Mesothelial cell of epicardium (in vitro differentiated cells): ENCODE data around the gene CA14. TPM values are rescaled to one million over a fixed set of nuclear protein-coding genes. Genes with fewer than 3 reads are reported as not detected.

Experiments used
- DNase-seq, 2 experiments: peaks; one replicate each; pipeline ENCODE4 v3.0.0; 2021; ENCODE audit warnings: low spot score in 2 of 2; ENCODE audit not compliant: unreplicated experiment in 2 of 2
- H3K27ac Mint-ChIP-seq: 2 replicates; pipeline ENCODE4 v1.8.0; 2021; ENCODE audit warnings: mixed read lengths
- H3K27me3 Mint-ChIP-seq: 2 replicates; pipeline ENCODE4 v1.8.0; 2021; ENCODE audit warnings: low read depth, mixed read lengths
- H3K36me3 Mint-ChIP-seq: 2 replicates; pipeline ENCODE4 v1.8.0; 2021; ENCODE audit warnings: mixed read lengths
- H3K4me1 Mint-ChIP-seq: 2 replicates; pipeline ENCODE4 v1.8.0; 2021; ENCODE audit warnings: mixed read lengths
- H3K4me3 Mint-ChIP-seq: 2 replicates; pipeline ENCODE4 v1.8.0; 2021; ENCODE audit warnings: mild to moderate bottlenecking, moderate library complexity, mixed read lengths
- H3K9me3 Mint-ChIP-seq: 2 replicates; pipeline ENCODE4 v1.8.0; 2021; ENCODE audit warnings: mixed read lengths
- CTCF ChIP-seq: fragments of 200-600 bp; sonication (generic); IDR thresholded peaks from one replicate; pipeline ENCODE4 v1.5.0; 2021; ENCODE audit warnings: antibody characterized with exemption; ENCODE audit not compliant: unreplicated experiment
- total RNA-seq: library from RNA; stranded (reverse); gene quantifications from 3 replicates; pipeline ENCODE4 v1.2.1, GENCODE V29; 2021

The CA14 gene
- total RNA-seq, 1 donor from 2014 or later: 5.0 TPM

- Mint-ChIP-seq H3K4me1 (peaks cover 54% of the 10 kb centered on the region), H3K27ac (peak overlapping the region; percentile 89), H3K36me3 (peaks cover 6% of the 10 kb centered on the region), H3K27me3 (no peaks in the 10 kb centered on the region), H3K9me3 (no peaks in the 10 kb centered on the region), H3K4me3 (peak overlapping the region; percentile 67)
- DNase-seq: peak in 1 of 2 experiments; percentile 66
- TF ChIP-seq CTCF: no peak
Measured at GRCh38 chr1:150259758-150260669, 2.4 kb downstream of the CA14 start.

GRCh38 chr1:150261367-150261766 is 3.8 kb downstream of the CA14 start:
- Mint-ChIP-seq H3K27ac (no peak overlapping the region), H3K36me3 (peaks cover 6% of the 10 kb centered on the region), H3K4me1 (peaks cover 43% of the 10 kb centered on the region), H3K27me3 (no peaks in the 10 kb centered on the region), H3K9me3 (no peaks in the 10 kb centered on the region), H3K4me3 (no peak overlapping the region)
- DNase-seq: no peak
- TF ChIP-seq CTCF: no peak

GRCh38 chr1:150262388-150263320 is 5.1 kb downstream of the CA14 start:
- Mint-ChIP-seq H3K36me3 (peaks cover 6% of the 10 kb centered on the region), H3K27ac (no peak overlapping the region), H3K27me3 (no peaks in the 10 kb centered on the region), H3K4me3 (no peak overlapping the region), H3K9me3 (no peaks in the 10 kb centered on the region), H3K4me1 (peaks cover 40% of the 10 kb centered on the region)
- DNase-seq: no peak
- TF ChIP-seq CTCF: no peak

- H3K4me1 Mint-ChIP-seq: peaks cover 38% of the 10 kb centered on the region
- H3K27ac Mint-ChIP-seq: no peak overlapping the region
Measured at GRCh38 chr1:150263549-150263948, 6.0 kb downstream of the CA14 start.

More at GRCh38 chr1:150263549-150263948, 6.0 kb downstream of the CA14 start:
- DNase-seq: no peak
- H3K4me3 Mint-ChIP-seq: no peak overlapping the region
- no peaks in the 10 kb centered on the region for H3K9me3 Mint-ChIP-seq
- H3K36me3 Mint-ChIP-seq: peaks cover 6% of the 10 kb centered on the region
- no peaks in the 10 kb centered on the region for H3K27me3 Mint-ChIP-seq
- no peak for TF ChIP-seq CTCF
